Measurements from ENCODE around the gene TRAPPC12.

GRCh38 chr2:3522961-3523421, 143.5 kb downstream of the TRAPPC12 start:
- TF ChIP-seq CTCF (IDR thresholded peaks at IDR 0.05) = no peak
- no peak for TF ChIP-seq POLR2A (IDR thresholded peaks at IDR 0.05)
- TF ChIP-seq POLR2AphosphoS5 (IDR thresholded peaks at IDR 0.05) = no peak
